Neural progenitor cell (in vitro differentiated cells): ENCODE results near the gene ABCB6.

Experiments
- EZH2 ChIP-seq: fragments of 200-600 bp; sonication (generic); IDR thresholded peaks from 2 replicates; pipeline ENCODE4 v1.6.1; 2017; ENCODE audit warnings: antibody characterized with exemption, mild to moderate bottlenecking, moderate library complexity
- EZH2phosphoT487 ChIP-seq: fragments of 200-600 bp; sonication (generic); IDR thresholded peaks from 2 replicates; pipeline ENCODE4 v1.6.1; 2017; ENCODE audit warnings: antibody characterized with exemption
- TF ChIP-seq, protein P1 (sequence below): fragments of 200-600 bp; sonication (generic); IDR thresholded peaks from 2 replicates; pipeline ENCODE4 v1.5.1; 2017; ENCODE audit warnings: antibody characterized with exemption, mild to moderate bottlenecking

DNA sequence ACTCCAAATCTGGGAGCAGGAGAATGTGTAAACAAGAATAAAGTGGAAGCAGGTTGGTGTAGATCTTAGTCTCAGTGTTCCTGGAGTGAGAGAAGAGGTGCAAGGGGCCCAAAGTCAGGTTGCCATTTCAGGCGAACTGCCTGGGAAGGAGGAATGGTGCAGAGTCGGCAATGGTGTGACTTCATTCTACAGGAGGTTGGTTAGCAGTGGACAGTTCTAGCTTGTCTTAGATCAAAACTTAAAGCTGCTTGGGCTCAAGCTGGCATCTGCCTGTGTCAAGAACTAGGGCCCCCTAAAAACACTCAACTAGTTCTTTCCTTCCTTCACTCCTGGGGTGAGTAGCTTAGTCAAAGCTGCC lies 30.1 kb upstream of the ABCB6 start:
- TF ChIP-seq, protein P1, sequence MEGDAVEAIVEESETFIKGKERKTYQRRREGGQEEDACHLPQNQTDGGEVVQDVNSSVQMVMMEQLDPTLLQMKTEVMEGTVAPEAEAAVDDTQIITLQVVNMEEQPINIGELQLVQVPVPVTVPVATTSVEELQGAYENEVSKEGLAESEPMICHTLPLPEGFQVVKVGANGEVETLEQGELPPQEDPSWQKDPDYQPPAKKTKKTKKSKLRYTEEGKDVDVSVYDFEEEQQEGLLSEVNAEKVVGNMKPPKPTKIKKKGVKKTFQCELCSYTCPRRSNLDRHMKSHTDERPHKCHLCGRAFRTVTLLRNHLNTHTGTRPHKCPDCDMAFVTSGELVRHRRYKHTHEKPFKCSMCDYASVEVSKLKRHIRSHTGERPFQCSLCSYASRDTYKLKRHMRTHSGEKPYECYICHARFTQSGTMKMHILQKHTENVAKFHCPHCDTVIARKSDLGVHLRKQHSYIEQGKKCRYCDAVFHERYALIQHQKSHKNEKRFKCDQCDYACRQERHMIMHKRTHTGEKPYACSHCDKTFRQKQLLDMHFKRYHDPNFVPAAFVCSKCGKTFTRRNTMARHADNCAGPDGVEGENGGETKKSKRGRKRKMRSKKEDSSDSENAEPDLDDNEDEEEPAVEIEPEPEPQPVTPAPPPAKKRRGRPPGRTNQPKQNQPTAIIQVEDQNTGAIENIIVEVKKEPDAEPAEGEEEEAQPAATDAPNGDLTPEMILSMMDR, result no peak
- TF ChIP-seq EZH2 (no peak), EZH2phosphoT487 (no peak)
